ENCODE data around the gene ZNF274. TPM values are rescaled to one million over a fixed set of nuclear protein-coding genes. Genes with fewer than 3 reads are reported as not detected.

Gene ZNF274
- total and polyA plus RNA-seq, 2 of the 8 experiments (the other 6 are each of a cell fraction or from before 2014, with no cell fraction given) = 13.3 to 25.1 TPM

GRCh38 chr19:58154287-58154678 is 28.6 kb upstream of the ZNF274 start:
- Histone ChIP-seq H3K79me2 (ENCODE audit: control insufficient read depth in 1 of 2, insufficient read depth in 2 of 2, low read length in 2 of 2) (peaks cover 0 to 13% of the 10 kb centered on the region in 2 experiments; a peak in 2 of 4 replicates), H3K4ac (replicated peaks; ENCODE audit: insufficient read length, low read depth, low read length) (no peak overlapping the region), H4K8ac (ENCODE audit: extremely low read depth, insufficient read depth, low read length) (peak overlapping the region; percentile 94; the same call in 1 of the 2 replicates), H2BK5ac (ENCODE audit: low read depth, low read length) (0 out of 2 replicates have a peak overlapping the region, but pooled peaks have one; percentile 78), H4K20me1 (replicated peaks in 1 of 2; ENCODE audit: control insufficient read depth in 1 of 2, insufficient read depth in 2 of 2, low read length in 2 of 2) (no peaks in the 10 kb centered on the region), H2BK12ac (ENCODE audit: low read depth, low read length) (no peak overlapping the region), H2BK120ac (replicated peaks; ENCODE audit: low read depth, low read length) (no peak overlapping the region), H3K36me3 (ENCODE audit: control insufficient read depth in 2 of 4, insufficient read depth in 4 of 4, low read length in 3 of 4) (no peaks in the 10 kb centered on the region), H2BK15ac (ENCODE audit: low read length) (peak overlapping the region; percentile 53; the same call in 1 of the 2 replicates), H2AFZ (ENCODE audit: low read length) (no peak overlapping the region), H3K9ac (replicated peaks in 1 of 4; ENCODE audit: extremely low read depth in 1 of 4, low read depth in 3 of 4, low read length in 3 of 4) (peak overlapping the region in 3 of 4 experiments; percentile 76 to 77 (median 76); a peak in 6 of 7 replicates), H2AK5ac (ENCODE audit: low read depth, low read length) (no peak overlapping the region), H3K14ac (ENCODE audit: insufficient read length) (no peak overlapping the region), H3K23me2 (ENCODE audit: low read depth, low read length) (peaks cover 5% of the 10 kb centered on the region; the same call in 1 of the 2 replicates), H3K27ac (ENCODE audit: low read depth, low read length) (no peak overlapping the region; the same call in 1 of the 2 replicates), H3K79me1 (ENCODE audit: low read depth, low read length) (no peaks in the 10 kb centered on the region), H4K91ac (replicated peaks; ENCODE audit: insufficient read length, low read length) (no peak overlapping the region), H3K9me3 (ENCODE audit: insufficient read depth in 2 of 2, low read depth in 1 of 2, low read length in 1 of 2) (peaks cover 8 to 13% of the 10 kb centered on the region in 2 experiments; a peak in 2 of 4 replicates), H4K5ac (ENCODE audit: insufficient read length, low read depth, low read length) (no peak overlapping the region), H3K4me3 (ENCODE audit: extremely low read depth in 1 of 4, insufficient read depth in 2 of 4, low read depth in 3 of 4, low read length in 4 of 4) (peak overlapping the region; percentile 74 to 91 (median 82)), H3K4me2 (ENCODE audit: insufficient read depth in 1 of 2, low read depth in 2 of 2, low read length in 2 of 2) (peak overlapping the region; percentile 85 to 94), H3K18ac (ENCODE audit: extremely low read depth, low read length) (peak overlapping the region; percentile 78), H3K23ac (ENCODE audit: insufficient read length) (no peak overlapping the region), H3K56ac (replicated peaks; ENCODE audit: insufficient read length, low read depth, low read length) (peak overlapping the region; percentile 59), H2BK20ac (ENCODE audit: low read length) (no peak overlapping the region), H3K4me1 (replicated peaks in 1 of 4; ENCODE audit: control insufficient read depth in 3 of 4, insufficient read depth in 4 of 4, low read length in 3 of 4) (no peaks in the 10 kb centered on the region; a peak in 2 of 7 replicates), H3K27me3 (replicated peaks in 1 of 4; ENCODE audit: control insufficient read depth in 3 of 4, extremely low read depth in 1 of 4, insufficient read depth in 3 of 4, low read length in 3 of 4) (no peaks in the 10 kb centered on the region)
- FAIRE-seq (no peak), DNase-seq (ENCODE audit: low read depth in 1 of 2, low spot score in 2 of 2) (no peak)
- no peak for TF ChIP-seq CHD1 (IDR thresholded peaks at IDR 0.05; ENCODE audit: low read depth, low read length)
- no peak for TF ChIP-seq TAF1 (IDR thresholded peaks at IDR 0.05; ENCODE audit: low read depth, low read length)
- TF ChIP-seq KDM1A (IDR thresholded peaks at IDR 0.05; ENCODE audit: borderline replicate concordance, low read length) = no peak
- 0 out of 4 replicates have a peak, but pooled peaks of 1 of the 2 experiments have one; percentile 3 for TF ChIP-seq RAD21 (IDR thresholded peaks at IDR 0.05 in 1 of 2, conservative IDR thresholded peaks at IDR 0.05 in 1 of 2; ENCODE audit: low read depth in 2 of 2, low read length in 2 of 2)
- no peak for TF ChIP-seq HDAC6 (IDR thresholded peaks at IDR 0.05; ENCODE audit: low read depth, low read length)
- no peak for TF ChIP-seq BACH1 (IDR thresholded peaks at IDR 0.05; ENCODE audit: low read length)
- WGBS, 2 experiments (ENCODE audit: extremely low coverage in 1 of 2, insufficient coverage in 1 of 2, insufficient read length in 1 of 2, insufficient replicate concordance in 2 of 2, low coverage in 1 of 2, low lambda C conversion rate in 2 of 2, missing lambda C conversion rate in 1 of 2) = 23% methylated on average over 9 of the region's 12 CpGs; no CpG with 5 or more reads in 1 of the 2 experiments
- CTCF ChIA-PET (ENCODE audit: partially characterized antibody) = interaction anchor here (0.7 to 3.0 kb wide), 10 partner anchors 23 to 572 kb away, joined by 3 to 12 read pairs (median 3); no protein-coding TSS in a partner anchor
- POLR2A ChIA-PET (ENCODE audit: partially characterized antibody) = interaction anchor here (0.6 to 2.7 kb wide), 15 partner anchors 10 to 472 kb away, joined by 3 to 12 read pairs (median 4); partner anchors contain the start of genes ZNF135, ZNF154, ZNF814 and ZSCAN18
